NB4 (cell line): ENCODE measurements around the gene SMIM1.

Experiments
- DNase-seq: peaks from one replicate; pipeline ENCODE4 v3.0.0; 2010; ENCODE audit warnings: low read depth
- H3K4me3 ChIP-seq: one replicate; pipeline ENCODE4 v1.5.1; 2011; ENCODE audit warnings: mild to moderate bottlenecking, low read depth, low read length, moderate library complexity
- MYC ChIP-seq: IDR thresholded peaks from 2 replicates; pipeline ENCODE4 v1.6.1; 2011; ENCODE audit warnings: low read depth, low read length
- POLR2A ChIP-seq: IDR thresholded peaks from 2 replicates; pipeline ENCODE4 v1.6.1; 2011; ENCODE audit warnings: mild to moderate bottlenecking; ENCODE audit not compliant: insufficient read length; ENCODE audit errors: extremely low read depth
- TF ChIP-seq, protein P1 (sequence below): IDR thresholded peaks from one replicate; pipeline ENCODE4 v1.5.1; 2012; ENCODE audit warnings: low read depth, low read length
- TF ChIP-seq, protein P2 (sequence below): IDR thresholded peaks from 2 replicates; pipeline ENCODE4 v1.6.1; 2011; ENCODE audit warnings: low read depth, low read length

The SMIM1 gene

DNA sequence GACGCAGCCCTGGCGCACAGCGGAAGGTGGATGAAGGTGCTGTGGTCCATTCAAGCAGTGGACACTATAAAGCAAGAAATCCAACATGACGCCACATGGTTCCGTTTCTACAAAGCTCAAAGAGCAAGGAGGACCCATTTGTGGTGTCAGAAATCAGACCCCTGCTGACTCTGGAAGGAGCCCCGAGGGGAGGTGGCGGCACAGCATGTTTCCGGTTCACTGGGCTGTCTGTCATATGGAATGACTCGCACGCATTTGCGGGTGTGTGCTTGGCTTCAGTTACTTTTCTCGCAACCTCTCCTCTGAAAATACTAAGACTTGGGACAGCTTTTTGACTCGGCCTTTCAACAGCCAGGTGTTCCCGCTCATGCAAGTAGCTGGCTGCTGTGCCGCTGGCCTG, 52.8 kb downstream of the SMIM1 start:
- no peak overlapping the region for H3K4me3 ChIP-seq
- TF ChIP-seq POLR2A (no peak), MYC (no peak)
- TF ChIP-seq, protein P1, sequence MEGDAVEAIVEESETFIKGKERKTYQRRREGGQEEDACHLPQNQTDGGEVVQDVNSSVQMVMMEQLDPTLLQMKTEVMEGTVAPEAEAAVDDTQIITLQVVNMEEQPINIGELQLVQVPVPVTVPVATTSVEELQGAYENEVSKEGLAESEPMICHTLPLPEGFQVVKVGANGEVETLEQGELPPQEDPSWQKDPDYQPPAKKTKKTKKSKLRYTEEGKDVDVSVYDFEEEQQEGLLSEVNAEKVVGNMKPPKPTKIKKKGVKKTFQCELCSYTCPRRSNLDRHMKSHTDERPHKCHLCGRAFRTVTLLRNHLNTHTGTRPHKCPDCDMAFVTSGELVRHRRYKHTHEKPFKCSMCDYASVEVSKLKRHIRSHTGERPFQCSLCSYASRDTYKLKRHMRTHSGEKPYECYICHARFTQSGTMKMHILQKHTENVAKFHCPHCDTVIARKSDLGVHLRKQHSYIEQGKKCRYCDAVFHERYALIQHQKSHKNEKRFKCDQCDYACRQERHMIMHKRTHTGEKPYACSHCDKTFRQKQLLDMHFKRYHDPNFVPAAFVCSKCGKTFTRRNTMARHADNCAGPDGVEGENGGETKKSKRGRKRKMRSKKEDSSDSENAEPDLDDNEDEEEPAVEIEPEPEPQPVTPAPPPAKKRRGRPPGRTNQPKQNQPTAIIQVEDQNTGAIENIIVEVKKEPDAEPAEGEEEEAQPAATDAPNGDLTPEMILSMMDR: no peak
- TF ChIP-seq, protein P2, sequence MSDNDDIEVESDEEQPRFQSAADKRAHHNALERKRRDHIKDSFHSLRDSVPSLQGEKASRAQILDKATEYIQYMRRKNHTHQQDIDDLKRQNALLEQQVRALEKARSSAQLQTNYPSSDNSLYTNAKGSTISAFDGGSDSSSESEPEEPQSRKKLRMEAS: no peak
- no peak for DNase-seq
